ENCODE results near the gene TTC32. TPM values are rescaled to one million over a fixed set of nuclear protein-coding genes. Genes with fewer than 3 reads are reported as not detected.

TTC32 gene
- total RNA-seq, 1 donor from 2014 or later: 27.9 TPM

DNA sequence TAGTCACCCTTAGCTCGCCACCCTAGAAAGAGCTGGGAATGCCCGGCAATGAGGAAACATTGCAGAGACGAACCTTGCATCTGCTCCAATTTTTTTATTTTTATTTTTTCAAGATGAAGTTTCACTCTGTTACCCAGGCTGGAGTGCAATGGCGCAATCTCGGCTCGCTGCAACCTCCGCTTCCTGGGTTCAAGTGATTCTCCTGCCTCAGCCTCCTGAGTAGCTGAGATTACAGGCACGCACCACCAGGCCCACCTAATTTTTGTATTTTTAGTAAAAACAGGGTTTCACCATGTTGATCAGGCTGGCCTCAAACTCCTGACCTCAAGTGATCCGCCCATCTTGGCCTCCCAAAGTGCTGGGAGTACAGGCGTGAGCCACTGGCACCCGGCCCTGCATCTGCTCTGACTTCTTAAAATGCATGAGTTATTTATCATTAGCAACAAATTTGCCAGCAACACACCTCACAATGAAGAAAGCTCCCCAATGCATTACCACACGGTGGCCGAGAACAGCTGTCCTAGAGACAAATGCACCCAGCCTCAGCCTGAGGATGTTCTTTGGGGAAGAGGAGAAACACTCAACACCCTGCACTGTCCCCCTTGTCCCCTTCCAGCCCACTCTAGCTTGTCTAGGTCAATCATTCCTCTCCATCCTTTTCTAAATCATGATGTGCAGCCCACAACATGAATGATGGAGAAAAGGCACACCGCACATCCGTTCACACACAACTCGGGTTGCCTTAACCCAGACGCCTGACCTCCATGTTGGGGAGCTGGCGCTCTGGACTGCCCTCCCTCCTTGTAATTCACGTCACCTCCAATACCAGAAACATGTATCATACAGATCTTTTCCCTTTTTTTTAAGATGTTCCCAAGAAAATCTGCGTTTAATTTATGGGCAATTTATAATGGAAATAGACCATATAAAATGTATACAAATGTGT, 46.9 kb downstream of the TTC32 start:
- no peak for TF ChIP-seq EZH2phosphoT487 (IDR thresholded peaks at IDR 0.05)
- TF ChIP-seq, protein P1, sequence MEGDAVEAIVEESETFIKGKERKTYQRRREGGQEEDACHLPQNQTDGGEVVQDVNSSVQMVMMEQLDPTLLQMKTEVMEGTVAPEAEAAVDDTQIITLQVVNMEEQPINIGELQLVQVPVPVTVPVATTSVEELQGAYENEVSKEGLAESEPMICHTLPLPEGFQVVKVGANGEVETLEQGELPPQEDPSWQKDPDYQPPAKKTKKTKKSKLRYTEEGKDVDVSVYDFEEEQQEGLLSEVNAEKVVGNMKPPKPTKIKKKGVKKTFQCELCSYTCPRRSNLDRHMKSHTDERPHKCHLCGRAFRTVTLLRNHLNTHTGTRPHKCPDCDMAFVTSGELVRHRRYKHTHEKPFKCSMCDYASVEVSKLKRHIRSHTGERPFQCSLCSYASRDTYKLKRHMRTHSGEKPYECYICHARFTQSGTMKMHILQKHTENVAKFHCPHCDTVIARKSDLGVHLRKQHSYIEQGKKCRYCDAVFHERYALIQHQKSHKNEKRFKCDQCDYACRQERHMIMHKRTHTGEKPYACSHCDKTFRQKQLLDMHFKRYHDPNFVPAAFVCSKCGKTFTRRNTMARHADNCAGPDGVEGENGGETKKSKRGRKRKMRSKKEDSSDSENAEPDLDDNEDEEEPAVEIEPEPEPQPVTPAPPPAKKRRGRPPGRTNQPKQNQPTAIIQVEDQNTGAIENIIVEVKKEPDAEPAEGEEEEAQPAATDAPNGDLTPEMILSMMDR (IDR thresholded peaks at IDR 0.05): no peak
- TF ChIP-seq EZH2 (IDR thresholded peaks at IDR 0.05): no peak
- Mint-ChIP-seq H3K27ac (no peak overlapping the region), H3K36me3 (no peaks in the 10 kb centered on the region), H3K4me1 (no peaks in the 10 kb centered on the region), H3K4me3 (no peak overlapping the region), H3K27me3 (ENCODE audit: insufficient read depth, low read depth) (peaks cover 3% of the 10 kb centered on the region), H3K9me3 (no peaks in the 10 kb centered on the region)
- H3K9me3 ChIP-seq (ENCODE audit: low read depth): no peaks in the 10 kb centered on the region
- H2AFZ ChIP-seq (replicated peaks): no peak overlapping the region
- no peaks in the 10 kb centered on the region for H3K27me3 ChIP-seq
- no peak overlapping the region for H3K9ac ChIP-seq
- no peaks in the 10 kb centered on the region for H3F3A ChIP-seq (ENCODE audit: low read depth)
- DNase-seq (ENCODE audit: low spot score): no peak
- no peaks in the 10 kb centered on the region for H4K20me1 ChIP-seq (ENCODE audit: low read depth)
- no peak overlapping the region for H3K27ac ChIP-seq
- no peak overlapping the region for H3K4me2 ChIP-seq
- no peaks in the 10 kb centered on the region for H3K79me2 ChIP-seq (ENCODE audit: low read depth)
- H3K4me3 ChIP-seq: no peak overlapping the region
- H3K4me1 ChIP-seq: peaks cover 3% of the 10 kb centered on the region
- no peaks in the 10 kb centered on the region for H3K36me3 ChIP-seq

DNA sequence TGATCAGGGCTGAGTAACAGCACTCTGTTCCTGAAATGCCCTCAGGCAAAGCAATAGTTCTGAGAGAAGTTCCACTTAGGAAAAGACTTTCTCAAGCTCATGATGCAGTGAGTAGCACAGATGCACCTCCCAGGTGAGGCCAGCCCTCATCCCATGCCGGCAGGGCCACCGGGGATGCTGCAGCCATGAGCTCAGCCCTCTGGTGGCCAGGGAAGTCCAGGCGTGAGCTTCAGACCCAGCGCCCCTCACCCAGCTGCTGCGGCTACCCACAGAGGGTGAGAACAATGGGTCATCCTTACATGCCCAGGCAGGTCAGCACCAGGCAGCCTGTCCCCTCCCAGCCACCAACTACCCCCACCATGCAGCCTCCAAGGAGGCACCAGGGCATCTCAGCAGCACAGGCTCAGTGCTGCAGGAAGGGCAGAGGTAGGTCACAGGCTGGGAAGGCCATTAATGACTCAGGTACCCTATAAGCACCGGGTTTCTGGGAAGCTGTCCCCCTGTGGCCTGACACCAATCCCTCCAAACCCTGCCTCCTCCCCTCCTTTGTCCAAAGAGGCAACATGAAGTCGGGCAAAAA, 50.6 kb downstream of the TTC32 start:
- no peaks in the 10 kb centered on the region for H3K36me3 Mint-ChIP-seq
- Histone ChIP-seq H3K4me3 (no peak overlapping the region), H3F3A (ENCODE audit: low read depth) (no peaks in the 10 kb centered on the region), H3K9me3 (ENCODE audit: low read depth) (no peaks in the 10 kb centered on the region), H3K9ac (no peak overlapping the region), H3K27me3 (no peaks in the 10 kb centered on the region), H3K4me1 (peaks cover 3% of the 10 kb centered on the region), H3K4me2 (no peak overlapping the region), H3K36me3 (no peaks in the 10 kb centered on the region), H3K79me2 (ENCODE audit: low read depth) (no peaks in the 10 kb centered on the region), H4K20me1 (ENCODE audit: low read depth) (no peaks in the 10 kb centered on the region), H2AFZ (replicated peaks) (no peak overlapping the region), H3K27ac (no peak overlapping the region)
- H3K4me3 Mint-ChIP-seq: no peak overlapping the region
- H3K4me1 Mint-ChIP-seq: no peaks in the 10 kb centered on the region
- DNase-seq (ENCODE audit: low spot score): peak; percentile 15
- TF ChIP-seq, protein P1 (IDR thresholded peaks at IDR 0.05): peak; percentile 34
- TF ChIP-seq EZH2phosphoT487 (IDR thresholded peaks at IDR 0.05): no peak
- peaks cover 7% of the 10 kb centered on the region for H3K27me3 Mint-ChIP-seq (ENCODE audit: insufficient read depth, low read depth)
- no peak overlapping the region for H3K27ac Mint-ChIP-seq
- peaks cover 3% of the 10 kb centered on the region for H3K9me3 Mint-ChIP-seq

DNA sequence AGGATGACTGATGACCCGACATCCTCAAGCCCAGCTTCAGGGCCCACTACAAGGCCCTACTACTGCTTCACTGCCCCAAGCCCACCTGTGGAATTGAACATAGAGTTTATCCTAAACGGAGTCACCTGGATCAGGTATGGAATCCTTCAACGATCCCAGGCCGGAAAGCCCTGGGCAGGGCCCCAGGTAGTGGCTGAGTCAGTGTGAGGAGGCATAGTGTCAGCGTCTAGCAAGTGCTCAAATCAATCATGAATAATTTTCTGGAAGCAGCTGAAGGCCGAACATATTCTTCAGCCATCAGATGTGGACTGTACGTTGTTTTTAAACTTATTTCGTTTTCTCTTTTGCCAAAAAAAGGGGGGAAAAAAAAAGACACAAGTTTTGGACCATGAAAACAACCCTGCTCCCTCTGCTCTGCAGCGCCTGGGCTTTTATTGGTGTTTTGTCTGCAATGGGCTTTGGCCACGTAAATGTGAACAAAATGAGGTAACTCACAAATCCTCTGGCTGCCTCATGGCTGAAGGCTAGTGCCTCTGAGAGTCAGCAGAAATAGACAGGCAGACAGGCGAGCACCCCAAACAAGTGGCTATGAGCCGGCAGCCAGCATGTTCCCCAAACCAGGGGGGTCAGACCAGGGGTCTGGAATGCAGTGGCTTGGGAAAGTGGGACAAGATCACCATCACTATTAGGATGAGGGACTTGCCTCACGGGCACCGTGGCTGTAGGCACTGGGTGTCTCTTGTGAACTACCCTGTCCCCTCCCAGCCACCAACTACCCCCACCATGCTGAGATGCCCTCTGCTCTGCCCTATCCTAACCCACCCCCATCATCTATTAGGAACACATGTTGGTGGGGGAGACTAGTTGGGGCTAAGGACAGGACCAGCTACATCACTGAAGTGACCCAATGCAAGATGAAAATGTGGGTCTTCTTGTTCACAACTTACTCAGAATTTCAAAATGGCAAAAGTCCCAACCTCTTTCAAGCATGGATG, 51.4 kb downstream of the TTC32 start:
- Histone ChIP-seq H3K4me1 (peaks cover 3% of the 10 kb centered on the region), H3K79me2 (ENCODE audit: low read depth) (no peaks in the 10 kb centered on the region), H3F3A (ENCODE audit: low read depth) (no peaks in the 10 kb centered on the region), H3K4me2 (no peak overlapping the region), H3K4me3 (no peak overlapping the region), H3K9ac (no peak overlapping the region), H3K36me3 (no peaks in the 10 kb centered on the region), H3K27me3 (no peaks in the 10 kb centered on the region), H3K9me3 (ENCODE audit: low read depth) (no peaks in the 10 kb centered on the region), H4K20me1 (ENCODE audit: low read depth) (no peaks in the 10 kb centered on the region), H2AFZ (replicated peaks) (no peak overlapping the region), H3K27ac (no peak overlapping the region)
- no peak for DNase-seq (ENCODE audit: low spot score)
- no peak overlapping the region for H3K4me3 Mint-ChIP-seq
- peaks cover 10% of the 10 kb centered on the region for H3K27me3 Mint-ChIP-seq (ENCODE audit: insufficient read depth, low read depth)
- H3K27ac Mint-ChIP-seq: no peak overlapping the region
- H3K4me1 Mint-ChIP-seq: no peaks in the 10 kb centered on the region
- TF ChIP-seq EZH2 (IDR thresholded peaks at IDR 0.05) (no peak), EZH2phosphoT487 (IDR thresholded peaks at IDR 0.05) (no peak)
- TF ChIP-seq, protein P1 (IDR thresholded peaks at IDR 0.05): no peak
- no peaks in the 10 kb centered on the region for H3K36me3 Mint-ChIP-seq
- H3K9me3 Mint-ChIP-seq: peaks cover 3% of the 10 kb centered on the region
